ENCODE results near the gene KCTD13. TPM values are rescaled to one million over a fixed set of nuclear protein-coding genes. Genes with fewer than 3 reads are reported as not detected.

KCTD13 gene
- total RNA-seq, 1 experiment from 2014 or later: 18.3 TPM

GRCh38 chr16:29913514-29913913 lies 12.5 kb downstream of the KCTD13 start:
- Histone ChIP-seq H3K4ac (ENCODE audit: low read depth, low read length) (no peak overlapping the region), H3K9me3 (ENCODE audit: control insufficient read depth, low read depth, low read length) (no peaks in the 10 kb centered on the region), H4K5ac (ENCODE audit: insufficient read length, low read depth, low read length) (no peak overlapping the region), H2BK120ac (ENCODE audit: low read depth, low read length, poor library complexity, severe bottlenecking) (no peak overlapping the region), H3K23me2 (ENCODE audit: insufficient read length, low read depth, low read length, poor library complexity, severe bottlenecking) (no peaks in the 10 kb centered on the region), H3K4me2 (ENCODE audit: insufficient read depth, insufficient read length, low read length) (no peak overlapping the region), H3K79me1 (ENCODE audit: insufficient read depth, low read depth, low read length, poor library complexity, severe bottlenecking) (no peaks in the 10 kb centered on the region), H4K91ac (ENCODE audit: insufficient read length, low read depth, low read length) (no peak overlapping the region), H3K27me3 (ENCODE audit: insufficient read depth, low read length) (no peaks in the 10 kb centered on the region), H4K20me1 (ENCODE audit: control insufficient read depth, insufficient read depth, insufficient read length) (no peaks in the 10 kb centered on the region), H2AK5ac (ENCODE audit: insufficient read length, low read length) (no peak overlapping the region), H3K79me2 (ENCODE audit: insufficient read depth, low read length) (no peaks in the 10 kb centered on the region), H3K18ac (ENCODE audit: insufficient read length, low read depth, low read length) (no peak overlapping the region), H4K8ac (replicated peaks; ENCODE audit: insufficient read length, low read depth, low read length) (no peak overlapping the region), H3T11ph (ENCODE audit: low read length) (no peak overlapping the region), H3K23ac (ENCODE audit: insufficient read length, low read depth, low read length) (no peak overlapping the region), H3K9ac (ENCODE audit: extremely low read depth, insufficient read length, low read length) (no peak overlapping the region), H3K27ac (ENCODE audit: insufficient read length, low read depth, low read length) (no peak overlapping the region), H3K14ac (ENCODE audit: insufficient read depth, low read length) (no peak overlapping the region), H2BK20ac (ENCODE audit: low read depth, low read length, poor library complexity, severe bottlenecking) (no peak overlapping the region), H3K56ac (ENCODE audit: insufficient read length, low read depth, low read length) (no peak overlapping the region), H2BK5ac (ENCODE audit: insufficient read length, low read length) (no peak overlapping the region), H2BK15ac (ENCODE audit: low read depth, low read length) (no peak overlapping the region), H2AFZ (ENCODE audit: low read length) (no peak overlapping the region), H3K4me1 (ENCODE audit: insufficient read depth, low read length) (no peaks in the 10 kb centered on the region), H2BK12ac (ENCODE audit: insufficient read length, low read depth, low read length) (no peak overlapping the region)
- DNase-seq: no peak
- no CpG with 5 or more reads among the region's 8 CpGs for WGBS (ENCODE audit: extremely low coverage, insufficient read length, low lambda C conversion rate)
- Mint-ChIP-seq H3K27ac (peak overlapping the region in 2 of 3 experiments; percentile 44 to 81; a peak in 2 of 7 replicates), H3K4me1 (peaks cover 3 to 8% of the 10 kb centered on the region in 2 experiments; a peak in 3 of 4 replicates), H3K4me3 (no peak overlapping the region), H3K36me3 (ENCODE audit: insufficient read depth in 1 of 3, low read depth in 3 of 3) (peaks cover 18 to 28% (median 20%) of the 10 kb centered on the region in 3 experiments; a peak in 6 of 7 replicates), H3K9me3 (no peaks in the 10 kb centered on the region; a peak in 1 of 5 replicates), H3K27me3 (ENCODE audit: low read depth) (no peaks in the 10 kb centered on the region)
- no peak for TF ChIP-seq CTCF (conservative IDR thresholded peaks at IDR 0.05)

Data from H9 (cell line).